SU-DHL-6 (cell line): ENCODE data around the gene UBA6.

Experiments used
- CTCF ChIP-seq: fragments of 200-600 bp; sonication (generic); IDR thresholded peaks from one replicate; pipeline ENCODE4 v1.5.1; 2017; ENCODE audit warnings: antibody characterized with exemption, mild to moderate bottlenecking, low read length, moderate library complexity; ENCODE audit not compliant: insufficient read depth, poor library complexity, severe bottlenecking
- EZH2phosphoT487 ChIP-seq: fragments of 200-600 bp; sonication (generic), shearing (Covaris generic); conservative IDR thresholded peaks from 2 replicates; pipeline ENCODE4 v1.6.1; 2018; ENCODE audit warnings: mild to moderate bottlenecking, antibody characterized with exemption, low read length, moderate library complexity, mixed read lengths

DNA sequence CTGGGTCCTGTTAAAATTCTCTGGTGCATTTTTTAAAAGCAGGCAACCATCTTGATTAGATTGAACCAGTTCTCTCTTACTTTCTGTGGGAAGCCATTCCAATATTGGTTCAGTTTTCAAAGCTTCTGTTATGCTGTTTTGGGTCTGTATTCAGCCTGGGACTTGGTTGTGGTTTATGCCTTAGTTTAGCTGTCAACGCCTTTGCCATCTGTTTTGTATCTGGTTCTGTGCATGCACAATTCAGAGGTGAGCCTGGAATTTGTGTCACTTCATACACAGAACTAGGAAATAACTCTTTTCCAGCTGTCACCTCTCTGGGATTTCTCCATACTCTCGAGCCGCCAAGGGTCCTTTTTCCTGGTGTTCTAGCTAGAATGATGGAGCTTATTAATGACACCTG lies 96.2 kb downstream of the UBA6 start:
- no peak for TF ChIP-seq CTCF
- no peak for TF ChIP-seq EZH2phosphoT487
